Measurements from ENCODE around the gene CATSPERB.
"Not testable (repeated sequence)": the region's sequence is repeated elsewhere in the genome, so short reads cannot be mapped to it uniquely, and the experiment has no call there.

Gene CATSPERB

DNA sequence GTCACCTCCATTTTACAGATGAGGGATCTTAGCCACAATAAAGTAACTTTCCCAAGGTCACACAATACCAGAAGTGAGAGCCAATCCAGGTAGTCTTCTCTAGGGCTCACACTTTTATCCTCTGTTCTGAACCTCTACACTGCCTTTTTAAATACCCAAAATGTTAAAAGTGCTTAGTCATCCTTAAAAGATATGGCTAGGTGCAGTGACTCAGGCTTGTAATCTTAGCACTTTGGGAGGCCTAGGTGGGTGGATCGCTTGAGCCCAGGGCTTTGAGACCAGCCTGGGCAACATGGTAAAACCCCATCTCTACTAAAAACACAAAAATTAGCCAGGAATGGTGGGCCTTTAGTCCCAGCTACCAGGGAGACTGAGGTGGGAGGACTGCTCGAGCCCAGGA lies 117.7 kb downstream of the CATSPERB start:
- TF ChIP-seq, protein P1, sequence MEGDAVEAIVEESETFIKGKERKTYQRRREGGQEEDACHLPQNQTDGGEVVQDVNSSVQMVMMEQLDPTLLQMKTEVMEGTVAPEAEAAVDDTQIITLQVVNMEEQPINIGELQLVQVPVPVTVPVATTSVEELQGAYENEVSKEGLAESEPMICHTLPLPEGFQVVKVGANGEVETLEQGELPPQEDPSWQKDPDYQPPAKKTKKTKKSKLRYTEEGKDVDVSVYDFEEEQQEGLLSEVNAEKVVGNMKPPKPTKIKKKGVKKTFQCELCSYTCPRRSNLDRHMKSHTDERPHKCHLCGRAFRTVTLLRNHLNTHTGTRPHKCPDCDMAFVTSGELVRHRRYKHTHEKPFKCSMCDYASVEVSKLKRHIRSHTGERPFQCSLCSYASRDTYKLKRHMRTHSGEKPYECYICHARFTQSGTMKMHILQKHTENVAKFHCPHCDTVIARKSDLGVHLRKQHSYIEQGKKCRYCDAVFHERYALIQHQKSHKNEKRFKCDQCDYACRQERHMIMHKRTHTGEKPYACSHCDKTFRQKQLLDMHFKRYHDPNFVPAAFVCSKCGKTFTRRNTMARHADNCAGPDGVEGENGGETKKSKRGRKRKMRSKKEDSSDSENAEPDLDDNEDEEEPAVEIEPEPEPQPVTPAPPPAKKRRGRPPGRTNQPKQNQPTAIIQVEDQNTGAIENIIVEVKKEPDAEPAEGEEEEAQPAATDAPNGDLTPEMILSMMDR (IDR thresholded peaks at IDR 0.05; ENCODE audit: low read depth, low read length, missing control alignments): no peak
- in situ Hi-C loops (cut with HindIII; ENCODE audit: low sequenced_read_pairs): no loop called here
- DNase-seq (ENCODE audit: low read depth): no peak
- no peak overlapping the region for H3K4me3 ChIP-seq (ENCODE audit: low read depth, low read length)

DNA sequence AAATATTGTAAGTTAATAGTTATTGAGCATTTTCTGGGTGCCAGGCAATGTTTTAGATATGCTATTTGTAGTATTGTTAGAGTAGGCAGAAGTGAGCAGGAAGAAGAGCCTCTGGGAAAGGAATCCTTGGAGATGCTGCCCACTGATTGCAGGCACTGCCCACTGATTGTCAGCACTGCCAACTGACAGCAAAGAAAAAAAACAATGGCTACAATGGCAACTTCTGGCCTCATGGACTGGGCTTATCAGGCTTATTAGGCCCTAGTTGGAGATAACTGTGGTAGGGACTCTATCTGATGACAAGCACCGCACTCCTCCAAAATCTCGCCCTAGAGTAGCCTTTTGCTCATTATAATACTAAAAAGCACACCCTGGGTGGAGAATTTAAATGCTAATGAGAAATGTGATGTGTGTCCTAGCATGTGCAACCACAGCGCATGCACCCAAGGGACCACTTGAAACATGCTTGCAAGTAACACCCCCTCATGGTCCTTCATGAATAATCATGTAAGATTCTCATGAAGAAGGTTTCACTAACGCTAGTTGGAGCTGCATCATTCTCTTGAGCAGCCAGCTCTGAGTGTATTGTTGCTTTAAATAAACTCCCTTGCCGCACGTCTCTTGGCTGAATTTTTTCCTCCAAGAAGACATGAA lies 118.3 kb downstream of the CATSPERB start:
- no peak for DNase-seq (ENCODE audit: low read depth)
- H3K4me3 ChIP-seq (ENCODE audit: low read depth, low read length): no peak overlapping the region
- TF ChIP-seq, protein P1 (IDR thresholded peaks at IDR 0.05; ENCODE audit: low read depth, low read length, missing control alignments): no peak
- in situ Hi-C loops (cut with HindIII; ENCODE audit: low sequenced_read_pairs): no loop called here

DNA sequence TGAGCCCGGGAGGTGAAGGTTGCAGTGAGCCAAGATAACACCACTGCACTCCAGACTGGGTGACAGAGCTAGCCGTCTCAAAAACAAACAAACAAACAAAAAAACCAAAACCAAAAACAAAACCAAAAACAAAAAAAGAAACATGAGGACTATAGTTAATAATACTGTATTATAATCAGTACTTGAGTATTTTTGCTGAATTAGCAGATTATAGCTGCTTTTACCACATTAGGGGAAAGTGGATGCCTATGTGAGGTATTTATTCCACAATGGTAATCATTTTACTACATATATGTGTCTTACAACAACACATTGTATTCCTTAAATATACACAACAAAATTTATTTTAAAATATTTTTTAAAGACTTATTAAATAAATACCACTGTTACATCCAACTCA lies 120.4 kb downstream of the CATSPERB start:
- in situ Hi-C loops (cut with HindIII; ENCODE audit: low sequenced_read_pairs): no loop called here
- DNase-seq (ENCODE audit: low read depth): no peak
- TF ChIP-seq, protein P1 (IDR thresholded peaks at IDR 0.05; ENCODE audit: low read depth, low read length, missing control alignments): no peak
- no peak overlapping the region for H3K4me3 ChIP-seq (ENCODE audit: low read depth, low read length)

DNA sequence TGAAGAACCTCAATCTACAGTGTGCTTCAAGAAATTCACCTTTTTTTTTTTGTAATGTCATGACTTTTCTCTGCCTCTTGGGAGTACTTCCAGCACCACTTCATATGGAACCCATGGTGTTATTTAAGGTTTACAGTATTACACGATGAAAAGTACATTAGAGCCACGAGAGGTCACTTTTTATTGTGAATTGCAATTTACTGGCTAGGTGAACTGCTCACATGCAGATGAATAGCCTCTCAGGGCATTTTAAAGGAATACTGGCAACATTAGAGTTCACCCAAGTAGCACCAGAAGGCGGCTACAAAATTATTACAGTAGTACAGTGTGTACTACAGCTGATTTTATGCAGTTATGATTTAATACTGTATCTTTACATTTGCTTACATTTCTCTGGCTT lies 122.7 kb downstream of the CATSPERB start:
- H3K4me3 ChIP-seq (ENCODE audit: low read depth, low read length): no peak overlapping the region
- TF ChIP-seq, protein P1 (IDR thresholded peaks at IDR 0.05; ENCODE audit: low read depth, low read length, missing control alignments): no peak
- DNase-seq (ENCODE audit: low read depth): no peak
- in situ Hi-C loops (cut with HindIII; ENCODE audit: low sequenced_read_pairs): no loop called here

DNA sequence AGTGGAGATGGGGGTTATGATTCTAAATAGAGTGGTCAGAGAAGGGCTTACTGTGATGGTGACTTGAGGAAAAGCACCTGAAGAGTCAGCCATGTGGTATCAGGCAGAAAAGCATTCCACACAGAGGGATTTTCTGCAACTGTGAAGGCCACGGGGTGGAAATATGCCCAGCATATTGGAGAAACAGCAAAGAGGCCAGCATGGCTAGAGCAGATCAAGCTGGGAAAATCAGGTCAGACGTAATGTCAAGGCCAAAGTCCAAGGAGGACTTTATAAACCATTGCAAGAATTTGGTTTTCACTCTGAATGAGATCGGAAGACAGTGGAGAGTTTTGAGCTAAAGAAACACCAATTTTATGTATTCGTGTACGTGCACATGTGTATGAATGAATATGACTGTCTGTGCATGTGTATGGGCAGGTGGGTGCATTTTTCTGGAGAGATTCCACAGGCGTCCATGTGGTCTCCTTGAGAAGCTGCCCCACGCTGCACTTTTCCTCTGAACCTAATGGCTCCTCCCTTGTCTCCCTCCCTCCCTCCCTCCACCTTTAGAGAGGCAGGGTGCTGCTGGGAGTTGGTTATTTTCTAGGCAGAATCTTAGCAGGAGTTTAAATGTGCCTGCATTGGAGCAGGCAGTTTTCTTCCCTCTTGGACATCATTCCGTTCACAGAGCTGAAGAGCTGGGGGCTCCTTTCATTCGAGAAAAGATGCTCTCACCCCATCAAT lies 124.4 kb downstream of the CATSPERB start:
- H3K4me3 ChIP-seq (ENCODE audit: low read depth, low read length): no peak overlapping the region
- in situ Hi-C loops (cut with HindIII; ENCODE audit: low sequenced_read_pairs): no loop called here
- DNase-seq (ENCODE audit: low read depth): no peak
- TF ChIP-seq, protein P1 (IDR thresholded peaks at IDR 0.05; ENCODE audit: low read depth, low read length, missing control alignments): no peak

DNA sequence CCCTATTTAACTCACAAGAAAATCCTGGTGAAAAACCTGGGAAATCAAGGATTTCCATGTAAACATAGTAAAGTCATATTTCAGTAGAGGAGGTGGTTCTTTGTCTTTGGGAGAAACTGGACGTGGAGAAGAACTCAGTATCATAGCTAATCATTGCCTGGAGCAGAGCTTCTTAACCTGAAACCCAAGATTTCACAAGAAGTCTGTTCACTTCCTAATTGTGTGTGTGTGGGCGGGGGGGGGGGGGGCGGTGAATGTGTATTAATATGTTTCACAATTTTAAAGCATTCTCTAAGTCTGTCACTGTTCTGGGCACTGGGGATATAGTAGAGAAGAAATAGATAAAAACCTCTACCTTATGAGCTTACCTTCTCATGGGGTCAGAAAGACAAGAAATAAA lies 125.0 kb downstream of the CATSPERB start:
- no peak overlapping the region for H3K4me3 ChIP-seq (ENCODE audit: low read depth, low read length)
- TF ChIP-seq, protein P1 (IDR thresholded peaks at IDR 0.05; ENCODE audit: low read depth, low read length, missing control alignments): no peak
- no peak for DNase-seq (ENCODE audit: low read depth)
- in situ Hi-C loops (cut with HindIII; ENCODE audit: low sequenced_read_pairs): no loop called here

DNA sequence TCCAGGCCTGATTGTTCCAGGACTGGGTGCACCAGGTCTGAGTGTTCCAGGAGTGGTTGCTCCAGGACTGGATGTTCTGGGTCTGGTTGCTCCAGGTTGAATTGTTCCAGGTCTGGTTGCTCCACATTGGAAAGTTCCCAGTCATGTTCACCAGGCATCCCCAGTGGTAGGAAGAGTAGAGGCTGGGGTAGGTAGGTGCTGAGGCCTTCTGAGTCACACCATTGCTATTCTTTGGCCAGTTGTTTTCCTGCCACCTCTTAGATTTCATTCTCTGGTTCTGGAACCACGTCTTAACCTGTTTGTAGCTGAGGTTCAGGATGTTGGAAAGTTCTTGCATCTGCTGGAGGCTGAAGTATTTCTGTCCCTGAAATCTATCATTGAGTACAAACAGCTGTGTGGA lies 127.3 kb downstream of the CATSPERB start:
- in situ Hi-C loops (cut with HindIII; ENCODE audit: low sequenced_read_pairs); DNase-seq (ENCODE audit: low read depth); H3K4me3 ChIP-seq (ENCODE audit: low read depth, low read length): not testable (repeated sequence)
